Retinal pigment epithelial cell (primary cell): ENCODE results near the gene SNAPC4.

ENCODE experiments used
- DNase-seq: peaks from one replicate; pipeline ENCODE4 v3.0.0-alpha.2; 2010; ENCODE audit warnings: low read depth
- H3K4me3 ChIP-seq: 2 replicates; pipeline ENCODE4 v1.5.1; 2011; ENCODE audit warnings: mild to moderate bottlenecking, low read length, control low read depth, moderate library complexity
- TF ChIP-seq, protein P1 (sequence below): conservative IDR thresholded peaks from 2 replicates; pipeline ENCODE4 v1.5.1; 2011; ENCODE audit warnings: low read depth, low read length, control low read depth, inconsistent platforms

Gene SNAPC4

DNA sequence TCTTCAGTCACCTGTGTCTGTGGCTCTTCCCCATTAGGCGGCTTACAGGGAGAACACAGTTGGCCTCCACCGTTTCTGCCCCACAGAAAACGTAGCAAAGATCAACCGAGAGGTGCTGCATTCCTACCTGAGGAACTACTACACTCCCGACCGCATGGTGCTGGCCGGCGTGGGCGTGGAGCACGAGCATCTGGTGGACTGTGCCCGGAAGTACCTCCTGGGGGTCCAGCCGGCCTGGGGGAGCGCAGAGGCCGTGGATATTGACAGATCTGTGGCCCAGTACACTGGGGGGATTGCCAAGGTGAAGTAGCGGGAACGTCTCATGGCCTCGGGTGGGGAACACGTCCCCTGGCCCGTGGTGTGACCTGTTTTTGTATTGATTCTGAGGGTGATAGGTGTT is 16.9 kb upstream of the SNAPC4 start:
- TF ChIP-seq, protein P1, sequence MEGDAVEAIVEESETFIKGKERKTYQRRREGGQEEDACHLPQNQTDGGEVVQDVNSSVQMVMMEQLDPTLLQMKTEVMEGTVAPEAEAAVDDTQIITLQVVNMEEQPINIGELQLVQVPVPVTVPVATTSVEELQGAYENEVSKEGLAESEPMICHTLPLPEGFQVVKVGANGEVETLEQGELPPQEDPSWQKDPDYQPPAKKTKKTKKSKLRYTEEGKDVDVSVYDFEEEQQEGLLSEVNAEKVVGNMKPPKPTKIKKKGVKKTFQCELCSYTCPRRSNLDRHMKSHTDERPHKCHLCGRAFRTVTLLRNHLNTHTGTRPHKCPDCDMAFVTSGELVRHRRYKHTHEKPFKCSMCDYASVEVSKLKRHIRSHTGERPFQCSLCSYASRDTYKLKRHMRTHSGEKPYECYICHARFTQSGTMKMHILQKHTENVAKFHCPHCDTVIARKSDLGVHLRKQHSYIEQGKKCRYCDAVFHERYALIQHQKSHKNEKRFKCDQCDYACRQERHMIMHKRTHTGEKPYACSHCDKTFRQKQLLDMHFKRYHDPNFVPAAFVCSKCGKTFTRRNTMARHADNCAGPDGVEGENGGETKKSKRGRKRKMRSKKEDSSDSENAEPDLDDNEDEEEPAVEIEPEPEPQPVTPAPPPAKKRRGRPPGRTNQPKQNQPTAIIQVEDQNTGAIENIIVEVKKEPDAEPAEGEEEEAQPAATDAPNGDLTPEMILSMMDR: no peak
- no peak for DNase-seq
- no peak overlapping the region for H3K4me3 ChIP-seq

DNA sequence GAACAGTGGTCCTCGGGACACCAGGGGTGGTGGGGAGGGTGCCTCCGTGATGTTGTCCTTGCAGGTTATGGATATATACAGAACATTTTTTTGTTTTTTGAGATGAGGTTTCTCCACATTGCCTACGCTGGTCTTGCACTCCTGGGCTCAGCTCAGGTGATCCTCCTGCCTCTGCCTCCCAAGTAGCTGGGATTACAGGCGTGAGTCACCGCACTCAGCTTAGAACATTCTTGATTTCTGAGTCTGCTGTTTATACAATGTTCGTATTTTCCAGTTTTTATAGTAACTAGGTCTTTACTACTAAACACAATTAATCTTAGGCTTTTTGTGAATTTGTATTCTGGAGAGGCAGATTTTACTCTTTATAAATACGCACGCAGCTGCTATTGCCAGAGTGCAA is 16.5 kb upstream of the SNAPC4 start:
- no peak for DNase-seq
- H3K4me3 ChIP-seq: no peak overlapping the region
- TF ChIP-seq, protein P1: no peak

DNA sequence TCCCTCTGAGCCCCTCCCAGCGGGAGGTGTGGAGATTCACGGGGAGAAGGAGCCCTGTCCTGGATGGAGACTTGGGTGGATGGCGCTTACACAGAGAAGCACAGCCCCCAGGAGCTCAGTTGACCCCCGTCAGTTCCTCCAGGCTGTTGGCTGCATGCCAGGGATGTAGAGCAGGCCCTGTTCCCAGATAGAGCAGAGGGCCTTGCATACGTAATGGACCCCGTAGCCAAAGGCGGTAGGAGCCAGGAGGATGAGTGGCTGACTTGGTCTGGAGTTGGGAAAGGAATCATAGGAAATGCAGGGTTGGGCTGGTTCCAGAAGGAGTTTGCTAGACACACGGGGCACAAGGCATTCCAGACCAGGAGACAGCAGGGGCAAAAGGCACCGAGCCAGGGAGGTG is 13.0 kb upstream of the SNAPC4 start:
- no peak for DNase-seq
- TF ChIP-seq, protein P1: no peak

DNA sequence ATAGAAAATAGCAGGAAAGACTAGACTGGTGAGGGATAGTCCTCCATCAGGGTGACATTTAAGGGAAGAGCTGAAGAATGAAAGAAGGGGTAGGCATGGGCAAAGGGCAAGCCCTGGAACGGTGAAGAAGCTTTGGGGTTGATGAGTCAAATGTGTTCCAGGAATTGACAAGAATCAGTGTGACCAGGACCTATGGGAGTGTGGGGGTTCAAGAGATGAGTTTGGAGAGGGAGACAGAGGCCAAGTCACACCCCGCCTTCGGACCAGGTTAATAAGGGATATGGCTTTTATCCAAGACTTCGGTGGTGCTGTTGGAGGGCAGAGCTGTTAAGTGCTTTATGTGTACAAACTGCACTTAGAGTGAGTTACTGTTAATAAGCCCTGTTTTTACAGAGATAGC is 11.4 kb upstream of the SNAPC4 start:
- H3K4me3 ChIP-seq: peak overlapping the region; percentile 94
- DNase-seq: no peak
- TF ChIP-seq, protein P1: no peak

More for the DNA sequence above, 13.0 kb upstream of the SNAPC4 start:
- H3K4me3 ChIP-seq: no peak overlapping the region

DNA sequence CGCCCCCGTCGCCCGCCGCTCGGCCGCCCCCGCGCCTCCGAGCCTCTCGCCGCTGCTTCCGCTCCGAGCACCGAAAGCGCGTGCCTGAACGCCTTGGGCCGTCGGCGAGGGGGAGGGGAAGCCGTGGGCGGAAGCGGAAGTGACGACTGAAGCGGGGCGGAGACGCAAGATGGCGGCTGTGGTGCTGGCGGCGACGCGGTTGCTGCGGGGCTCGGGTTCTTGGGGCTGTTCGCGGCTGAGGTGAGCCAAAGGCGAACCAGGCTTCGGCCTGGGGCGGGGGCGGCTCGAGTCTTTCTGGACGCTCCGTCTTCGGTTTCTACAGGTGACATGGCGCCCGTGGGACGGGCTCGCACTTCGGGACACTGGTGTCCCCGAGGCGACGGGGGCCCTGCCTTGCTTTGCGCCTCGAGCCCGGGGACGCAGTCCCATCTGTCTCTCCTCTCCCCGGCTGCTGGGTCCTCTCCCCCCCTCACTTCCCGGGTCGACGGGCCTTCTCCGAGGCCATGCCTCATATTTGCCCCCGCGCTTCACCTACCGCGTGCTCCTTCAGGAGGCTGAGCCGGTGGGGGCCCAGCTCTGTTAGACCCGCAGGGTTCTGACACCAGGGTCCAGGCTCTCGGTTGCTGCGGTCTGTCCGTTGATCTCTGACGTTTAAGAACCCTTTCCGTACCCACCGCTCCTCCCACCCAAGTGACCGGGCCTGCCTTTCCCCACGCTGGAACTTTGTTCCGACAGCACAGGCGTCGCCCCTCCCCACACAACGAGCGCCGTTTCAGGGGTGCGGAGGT is 10.7 kb upstream of the SNAPC4 start, which contains the start of the genes ENTR1 and PMPCA:
TSS of gene ENTR1 (minus strand) at position 115 of the 788 bp plus-strand sequence. CDS start 217 bp downstream, outside the sequence.
TSS of gene PMPCA (plus strand) at position 159 of the 788 bp plus-strand sequence. CDS start at position 170, 11 bp downstream.
- H3K4me3 ChIP-seq: peak within 1 kb of the TSS; percentile 94
- peak; percentile 45 for DNase-seq
- TF ChIP-seq, protein P1: no peak

DNA sequence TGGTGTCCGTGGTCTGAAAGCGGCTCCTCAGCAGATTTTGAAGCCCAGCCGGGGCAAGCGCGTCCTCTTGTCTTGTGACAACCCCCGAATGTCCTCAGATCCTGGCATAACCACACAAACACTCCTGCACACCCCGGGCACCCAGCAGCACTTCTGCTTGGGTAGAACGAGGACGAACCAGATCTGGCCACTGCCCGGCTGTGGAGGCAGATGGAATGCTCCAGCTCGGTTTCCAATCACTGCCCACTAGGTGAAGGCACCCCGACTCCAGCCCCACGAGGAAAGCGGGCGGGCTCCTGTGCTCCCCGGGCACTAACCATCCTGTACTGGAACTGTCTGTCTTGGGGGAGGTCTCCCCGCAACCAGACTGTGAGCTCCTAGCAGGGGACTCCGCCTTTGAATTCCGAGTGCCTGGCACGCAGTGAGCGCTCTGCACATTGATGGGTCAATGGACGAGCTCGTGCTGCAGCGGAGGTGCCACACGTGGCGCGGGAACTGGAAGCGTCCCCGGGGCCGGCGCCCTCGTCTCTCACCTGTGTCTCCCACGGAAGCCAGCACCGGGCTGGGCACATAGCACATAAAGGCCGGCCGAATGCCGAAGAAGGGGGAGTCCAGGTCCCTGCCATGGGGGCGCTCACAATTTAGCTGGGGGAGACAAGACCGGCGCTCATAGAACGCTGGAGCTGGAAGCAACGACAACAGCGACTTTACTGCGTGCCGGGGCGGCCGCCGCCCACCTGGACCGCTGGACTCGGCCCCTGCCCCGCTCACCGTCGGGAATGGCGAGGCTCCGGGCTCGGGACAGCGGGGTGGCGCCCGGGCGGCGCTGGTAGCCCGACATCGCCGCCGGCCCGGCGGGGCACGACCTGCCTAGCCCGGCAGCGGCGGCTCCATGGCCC is 9.8 kb upstream of the SNAPC4 start:
- DNase-seq: peak; percentile 35
- TF ChIP-seq, protein P1: no peak
- peak overlapping the region; percentile 71 for H3K4me3 ChIP-seq
